Thyroid gland (tissue), 4 donors: Measurements from ENCODE around the gene FAM13C.

ENCODE experiments used
- CTCF ChIP-seq, 6 experiments: fragments of 200-600 bp in 3 of 6; fragments of 450-650 bp in 3 of 6; sonication (generic) in 3 of 6; IDR thresholded peaks; one replicate each; pipeline ENCODE4 v1.5.1; 2016 to 2019; ENCODE audit warnings: antibody characterized with exemption in 6 of 6, mild to moderate bottlenecking in 2 of 6, inconsistent platforms in 1 of 6, moderate library complexity in 1 of 6
- POLR2A ChIP-seq, 2 donors: fragments of 450-650 bp; IDR thresholded peaks; one replicate each; pipeline ENCODE4 v1.6.1; 2017; ENCODE audit warnings: antibody characterized with exemption in 2 of 2, mild to moderate bottlenecking in 2 of 2, moderate library complexity in 1 of 2

- TF ChIP-seq CTCF (IDR thresholded peaks at IDR 0.05) (no peak), POLR2A (IDR thresholded peaks at IDR 0.05) (no peak)
These were observed 86.2 kb downstream of the FAM13C start for GRCh38 chr10:59276133-59276532.
